GM23248 (cell line): Measurements from ENCODE around the gene PYDC2.

Source experiments
- EZH2 ChIP-seq: fragments of 200-600 bp; sonication (generic); IDR thresholded peaks from 2 replicates; pipeline ENCODE4 v1.6.1; 2018; ENCODE audit warnings: antibody characterized with exemption, mild to moderate bottlenecking; ENCODE audit not compliant: insufficient read depth, poor library complexity, severe bottlenecking
- EZH2phosphoT487 ChIP-seq: fragments of 200-600 bp; sonication (generic); IDR thresholded peaks from 2 replicates; pipeline ENCODE4 v1.6.1; 2018; ENCODE audit warnings: antibody characterized with exemption, moderate library complexity, mild to moderate bottlenecking, low read depth; ENCODE audit not compliant: insufficient read depth

GRCh38 chr3:191414286-191414685 is 46.7 kb upstream of the PYDC2 start:
- TF ChIP-seq EZH2 (no peak), EZH2phosphoT487 (no peak)
